Loucy (cell line): Measurements from ENCODE around the gene ZMAT5.

ENCODE experiments used
- H2AFZ ChIP-seq: fragments of 200-600 bp; sonication (generic); 2 replicates; pipeline ENCODE4 v1.6.0; 2016; ENCODE audit warnings: antibody characterized with exemption, mild to moderate bottlenecking, low read length, moderate library complexity
- H3F3A ChIP-seq: fragments of 200-600 bp; 2 replicates; pipeline ENCODE4 v1.6.0; 2016; ENCODE audit warnings: antibody characterized with exemption, low read depth, mild to moderate bottlenecking
- H3K27me3 ChIP-seq: fragments of 200-600 bp; sonication (generic); 2 replicates; pipeline ENCODE4 v1.6.1; 2014; ENCODE audit warnings: low read length, mild to moderate bottlenecking; ENCODE audit not compliant: insufficient read depth, poor library complexity, severe bottlenecking
- H3K36me3 ChIP-seq: fragments of 200-600 bp; sonication (generic); 2 replicates; pipeline ENCODE4 v1.6.1; 2016; ENCODE audit warnings: low read length; ENCODE audit not compliant: insufficient read depth
- H3K4me1 ChIP-seq: fragments of 200-600 bp; sonication (generic); 2 replicates; pipeline ENCODE4 v1.5.1; 2014; ENCODE audit warnings: low read length, mild to moderate bottlenecking; ENCODE audit not compliant: insufficient read depth, poor library complexity, severe bottlenecking
- H3K4me2 ChIP-seq: fragments of 200-600 bp; sonication (generic); 2 replicates; pipeline ENCODE4 v1.6.0; 2014; ENCODE audit warnings: antibody characterized with exemption, low read length, low read depth, mild to moderate bottlenecking; ENCODE audit not compliant: poor library complexity, severe bottlenecking
- H3K4me3 ChIP-seq: fragments of 200-600 bp; sonication (generic); 2 replicates; pipeline ENCODE4 v1.5.1; 2014; ENCODE audit warnings: low read length, mild to moderate bottlenecking, mixed read lengths; ENCODE audit not compliant: poor library complexity, severe bottlenecking
- H3K79me2 ChIP-seq: fragments of 200-600 bp; sonication (generic); 2 replicates; pipeline ENCODE4 v1.6.1; 2014; ENCODE audit warnings: low read length; ENCODE audit not compliant: insufficient read depth
- H3K9ac ChIP-seq: fragments of 200-600 bp; sonication (generic); 2 replicates; pipeline ENCODE4 v1.6.0; 2014; ENCODE audit warnings: mild to moderate bottlenecking, low read depth, low read length, moderate library complexity; ENCODE audit not compliant: poor library complexity, severe bottlenecking
- H3K9me2 ChIP-seq: fragments of 200-600 bp; sonication (generic); replicated peaks from 2 replicates; pipeline ENCODE4 v1.6.1; 2016; ENCODE audit warnings: low read depth, low read length, mixed read lengths
- H3K9me3 ChIP-seq: fragments of 200-600 bp; sonication (generic); 2 replicates; pipeline ENCODE4 v1.6.1; 2014; ENCODE audit warnings: mild to moderate bottlenecking, antibody characterized with exemption, low read length, low read depth; ENCODE audit not compliant: insufficient read depth
- H4K20me1 ChIP-seq: fragments of 200-600 bp; sonication (generic); 2 replicates; pipeline ENCODE4 v1.6.0; 2014; ENCODE audit warnings: antibody characterized with exemption, low read length, mild to moderate bottlenecking; ENCODE audit not compliant: insufficient read depth, poor library complexity, severe bottlenecking
- EZH2phosphoT487 ChIP-seq: fragments of 200-600 bp; IDR thresholded peaks from 2 replicates; pipeline ENCODE4 v1.6.1; 2018; ENCODE audit warnings: antibody characterized with exemption, mild to moderate bottlenecking, moderate library complexity, borderline replicate concordance
- TF ChIP-seq, protein P1 (sequence below): fragments of 200-600 bp; sonication (generic); conservative IDR thresholded peaks from 2 replicates; pipeline ENCODE4 v1.5.1; 2014; ENCODE audit warnings: mild to moderate bottlenecking, antibody characterized with exemption, low read length

The ZMAT5 gene

DNA sequence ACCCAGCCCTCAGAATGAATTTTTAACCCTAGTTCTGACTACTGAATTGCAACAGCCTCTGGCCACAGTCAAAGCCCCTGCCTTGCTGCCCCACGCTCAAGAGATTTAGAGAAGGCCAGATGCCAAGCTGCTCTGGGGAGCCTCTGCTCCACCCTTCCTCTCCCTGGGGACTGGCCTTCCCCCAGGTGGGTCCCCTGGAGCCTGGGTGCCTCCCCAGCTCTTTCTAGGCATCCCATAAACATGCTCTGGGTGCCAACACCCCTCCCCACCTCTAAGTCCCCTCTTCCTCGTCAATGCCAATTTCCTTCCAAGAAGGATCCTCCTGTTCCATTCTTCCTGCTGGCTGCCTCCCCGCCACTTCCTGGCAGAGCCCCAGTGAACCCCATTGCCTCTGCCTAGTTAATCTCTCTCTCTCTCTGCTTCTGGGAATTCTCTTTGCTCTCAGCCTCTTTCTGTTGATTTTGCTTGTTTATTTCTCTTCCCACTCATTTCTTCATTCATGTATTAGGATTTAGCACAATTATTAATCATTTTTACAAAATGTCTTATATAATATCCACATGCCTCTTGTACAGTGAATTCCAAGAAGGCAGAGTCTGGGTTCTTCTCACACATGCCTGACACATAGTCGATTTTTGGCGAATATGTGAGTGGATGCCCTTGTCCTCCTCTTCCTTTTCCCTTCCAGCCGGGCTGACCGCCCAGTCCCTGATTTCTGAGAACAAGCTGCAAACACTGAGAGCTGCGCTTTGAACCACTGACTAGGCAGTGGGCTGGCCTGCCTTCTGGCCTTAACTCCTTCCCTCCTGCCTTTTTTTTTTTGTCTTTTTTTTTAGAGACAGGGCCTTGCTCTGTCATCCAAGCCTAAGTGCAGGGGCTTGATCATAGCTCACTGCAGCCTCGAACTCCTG, 17.9 kb upstream of the ZMAT5 start:
- H3K9me2 ChIP-seq: no peaks in the 10 kb centered on the region
- H4K20me1 ChIP-seq: no peaks in the 10 kb centered on the region
- no peaks in the 10 kb centered on the region for H3K27me3 ChIP-seq
- no peak overlapping the region for H3K4me3 ChIP-seq
- H3K9ac ChIP-seq: no peak overlapping the region
- H3K79me2 ChIP-seq: no peaks in the 10 kb centered on the region
- no peak overlapping the region for H2AFZ ChIP-seq
- H3K9me3 ChIP-seq: no peaks in the 10 kb centered on the region
- H3K4me2 ChIP-seq: no peak overlapping the region
- H3K4me1 ChIP-seq: no peaks in the 10 kb centered on the region
- TF ChIP-seq, protein P1, sequence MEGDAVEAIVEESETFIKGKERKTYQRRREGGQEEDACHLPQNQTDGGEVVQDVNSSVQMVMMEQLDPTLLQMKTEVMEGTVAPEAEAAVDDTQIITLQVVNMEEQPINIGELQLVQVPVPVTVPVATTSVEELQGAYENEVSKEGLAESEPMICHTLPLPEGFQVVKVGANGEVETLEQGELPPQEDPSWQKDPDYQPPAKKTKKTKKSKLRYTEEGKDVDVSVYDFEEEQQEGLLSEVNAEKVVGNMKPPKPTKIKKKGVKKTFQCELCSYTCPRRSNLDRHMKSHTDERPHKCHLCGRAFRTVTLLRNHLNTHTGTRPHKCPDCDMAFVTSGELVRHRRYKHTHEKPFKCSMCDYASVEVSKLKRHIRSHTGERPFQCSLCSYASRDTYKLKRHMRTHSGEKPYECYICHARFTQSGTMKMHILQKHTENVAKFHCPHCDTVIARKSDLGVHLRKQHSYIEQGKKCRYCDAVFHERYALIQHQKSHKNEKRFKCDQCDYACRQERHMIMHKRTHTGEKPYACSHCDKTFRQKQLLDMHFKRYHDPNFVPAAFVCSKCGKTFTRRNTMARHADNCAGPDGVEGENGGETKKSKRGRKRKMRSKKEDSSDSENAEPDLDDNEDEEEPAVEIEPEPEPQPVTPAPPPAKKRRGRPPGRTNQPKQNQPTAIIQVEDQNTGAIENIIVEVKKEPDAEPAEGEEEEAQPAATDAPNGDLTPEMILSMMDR: no peak
- TF ChIP-seq EZH2phosphoT487: no peak
- peaks cover 23% of the 10 kb centered on the region; the same call in 1 of the 2 replicates for H3K36me3 ChIP-seq
- H3F3A ChIP-seq: no peaks in the 10 kb centered on the region

DNA sequence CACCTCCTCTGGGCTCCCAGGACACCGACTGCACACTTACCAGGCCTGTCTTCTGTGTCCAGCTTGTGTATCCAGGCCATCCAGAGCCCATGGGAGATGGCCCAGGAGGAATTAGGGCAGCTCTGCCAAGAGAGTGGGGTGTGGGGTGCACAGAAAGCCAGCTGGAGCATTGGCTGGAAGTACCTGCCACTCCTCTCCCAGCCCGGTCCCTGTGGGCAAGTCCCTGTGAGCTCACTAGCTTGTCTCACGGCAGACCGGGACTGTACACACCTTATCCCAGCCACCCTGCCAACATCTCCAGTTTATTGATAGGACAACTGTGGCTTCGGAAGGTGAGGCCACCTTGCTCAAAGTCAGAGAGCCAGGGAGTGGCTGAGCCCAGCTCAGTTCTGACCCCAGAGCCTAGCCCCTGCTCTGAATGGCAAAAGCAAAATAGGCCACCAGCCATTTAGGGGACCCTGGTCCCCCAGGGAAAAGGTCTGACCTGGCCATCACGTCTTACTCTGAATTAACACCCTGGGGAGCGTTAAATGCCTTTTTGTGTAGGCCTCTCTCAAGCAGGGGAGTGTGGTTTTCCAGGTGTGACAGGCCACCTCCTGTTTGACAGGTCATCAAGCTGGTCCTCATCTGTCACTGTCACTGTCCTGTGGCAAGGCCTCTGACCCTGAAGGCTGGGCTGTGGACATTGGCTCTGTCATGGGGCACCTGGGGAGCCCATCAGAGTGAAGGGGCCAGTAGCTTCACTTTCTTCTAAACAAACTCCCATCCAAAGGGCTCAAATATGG, 15.4 kb upstream of the ZMAT5 start:
- H2AFZ ChIP-seq: no peak overlapping the region
- no peaks in the 10 kb centered on the region for H3K9me3 ChIP-seq
- no peaks in the 10 kb centered on the region for H3K9me2 ChIP-seq
- H3K9ac ChIP-seq: no peak overlapping the region
- no peaks in the 10 kb centered on the region; the same call in 1 of the 2 replicates for H3K36me3 ChIP-seq
- no peak overlapping the region for H3K4me3 ChIP-seq
- no peaks in the 10 kb centered on the region for H3K4me1 ChIP-seq
- H3F3A ChIP-seq: no peaks in the 10 kb centered on the region
- no peaks in the 10 kb centered on the region for H3K27me3 ChIP-seq
- H3K4me2 ChIP-seq: no peak overlapping the region
- TF ChIP-seq, protein P1: no peak
- no peak for TF ChIP-seq EZH2phosphoT487
- H3K79me2 ChIP-seq: no peaks in the 10 kb centered on the region
- H4K20me1 ChIP-seq: no peaks in the 10 kb centered on the region

DNA sequence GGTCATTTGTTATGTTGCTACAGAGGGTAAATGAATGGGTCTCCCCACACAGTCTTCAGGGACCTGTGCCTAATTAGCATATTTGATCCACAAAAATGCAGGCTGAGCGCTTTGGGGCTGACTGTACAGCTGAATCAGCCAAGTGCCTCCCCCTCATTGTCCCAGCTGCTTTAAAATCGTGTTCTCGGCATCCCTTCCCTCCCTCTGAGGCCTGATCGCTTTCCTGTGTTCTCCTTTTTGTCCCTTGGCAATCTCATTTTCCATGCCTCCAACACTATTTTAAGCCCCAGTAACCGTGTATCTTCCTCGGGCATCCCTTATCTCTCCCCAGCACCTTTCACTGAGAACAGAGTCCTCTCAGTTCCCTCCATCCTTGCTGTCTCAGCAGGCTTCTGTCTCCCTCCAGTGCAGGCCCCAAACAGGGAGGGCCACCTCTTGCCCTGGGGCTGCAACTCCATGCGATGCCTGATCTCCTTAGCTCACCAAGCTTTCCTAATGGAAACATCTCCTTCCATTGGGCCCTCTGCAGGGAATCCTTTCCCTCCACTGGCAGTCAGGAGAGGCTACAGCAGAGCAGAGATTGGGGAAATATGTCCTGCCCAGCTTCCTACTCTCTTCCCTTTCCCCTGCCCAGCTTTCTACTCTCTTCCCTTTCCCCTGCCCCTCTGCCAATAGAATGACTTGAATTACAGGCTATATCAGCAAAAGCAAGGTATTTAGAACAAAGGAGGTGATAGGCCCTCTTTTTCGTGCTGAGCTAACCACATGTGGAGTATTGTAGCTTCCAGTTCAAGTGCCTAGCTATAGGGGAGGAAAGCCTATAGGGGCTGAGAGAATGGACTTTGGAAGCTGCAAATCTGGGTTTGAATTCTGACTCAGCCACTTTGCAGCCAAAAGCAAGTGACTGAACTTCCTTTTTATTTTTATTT, 14.2 kb upstream of the ZMAT5 start:
- no peak overlapping the region for H3K4me2 ChIP-seq
- no peaks in the 10 kb centered on the region for H3K79me2 ChIP-seq

More for the DNA sequence above, 14.2 kb upstream of the ZMAT5 start:
- H3K36me3 ChIP-seq: no peaks in the 10 kb centered on the region
- no peaks in the 10 kb centered on the region for H3K9me2 ChIP-seq
- no peak for TF ChIP-seq EZH2phosphoT487
- TF ChIP-seq, protein P1: no peak
- no peak overlapping the region for H3K4me3 ChIP-seq
- no peaks in the 10 kb centered on the region for H4K20me1 ChIP-seq
- H3K9ac ChIP-seq: no peak overlapping the region
- H3K9me3 ChIP-seq: no peaks in the 10 kb centered on the region
- H2AFZ ChIP-seq: no peak overlapping the region
- H3K27me3 ChIP-seq: no peaks in the 10 kb centered on the region
- H3K4me1 ChIP-seq: no peaks in the 10 kb centered on the region
- no peaks in the 10 kb centered on the region for H3F3A ChIP-seq
